Measurements from ENCODE around the gene MYO1B.
A peak's percentile ranks its signal among the peaks of the same experiment; 100 is the strongest.

The MYO1B gene

GRCh38 chr2:191245046-191245868, at the start of gene MYO1B:
Gene MYO1B (plus strand): TSS chr2:191245404. CDS start chr2:191276896, 31,492 bp downstream.
- DNase-seq: no peak

- no peak for DNase-seq
Measured at GRCh38 chr2:191197096-191197495, 48.1 kb upstream of the MYO1B start.

- no peak for DNase-seq
Measured at GRCh38 chr2:191198271-191198670, 46.9 kb upstream of the MYO1B start.

- DNase-seq: no peak
Measured at GRCh38 chr2:191199929-191200512, 45.2 kb upstream of the MYO1B start.

- DNase-seq: no peak
Measured at GRCh38 chr2:191200910-191201309, 44.3 kb upstream of the MYO1B start.

GRCh38 chr2:191202209-191202721, 42.9 kb upstream of the MYO1B start:
- no peak for DNase-seq

GRCh38 chr2:191202881-191203397, 42.3 kb upstream of the MYO1B start:
- no peak for DNase-seq

- DNase-seq: no peak
Measured at GRCh38 chr2:191204433-191204832, 40.8 kb upstream of the MYO1B start.

- no peak for DNase-seq
Measured at GRCh38 chr2:191206613-191207471, 38.4 kb upstream of the MYO1B start.

- no peak for DNase-seq
Measured at GRCh38 chr2:191209340-191209739, 35.9 kb upstream of the MYO1B start.

- no peak for DNase-seq
Measured at GRCh38 chr2:191212119-191212518, 33.1 kb upstream of the MYO1B start.

- DNase-seq: no peak
Measured at GRCh38 chr2:191213333-191213732, 31.9 kb upstream of the MYO1B start.

GRCh38 chr2:191215230-191215629, 30.0 kb upstream of the MYO1B start:
- DNase-seq: no peak

GRCh38 chr2:191215666-191216065, 29.5 kb upstream of the MYO1B start:
- no peak for DNase-seq

GRCh38 chr2:191217580-191217979, 27.6 kb upstream of the MYO1B start:
- no peak for DNase-seq

GRCh38 chr2:191218292-191218898, 26.8 kb upstream of the MYO1B start:
- DNase-seq: peak; percentile 44

GRCh38 chr2:191220671-191221070, 24.5 kb upstream of the MYO1B start:
- no peak for DNase-seq

- no peak for DNase-seq
Measured at GRCh38 chr2:191221666-191222065, 23.5 kb upstream of the MYO1B start.

GRCh38 chr2:191222507-191222906, 22.7 kb upstream of the MYO1B start:
- DNase-seq: no peak

- no peak for DNase-seq
Measured at GRCh38 chr2:191222952-191223351, 22.3 kb upstream of the MYO1B start.

GRCh38 chr2:191225126-191225525, 20.1 kb upstream of the MYO1B start:
- no peak for DNase-seq

- no peak for DNase-seq
Measured at GRCh38 chr2:191225690-191226089, 19.5 kb upstream of the MYO1B start.

- DNase-seq: no peak
Measured at GRCh38 chr2:191226196-191226595, 19.0 kb upstream of the MYO1B start.
